GM18867 (cell line): ENCODE results near the gene PAXIP1.

ENCODE experiments used
- ATAC-seq: cut with Tn5 transposase; IDR thresholded peaks from one replicate; pipeline ENCODE4 v1.9.1; 2021; ENCODE audit warnings: mild to moderate bottlenecking, moderate library complexity; ENCODE audit not compliant: unreplicated experiment

PAXIP1 gene

GRCh38 chr7:154996101-154996500, 6.8 kb downstream of the PAXIP1 start:
- ATAC-seq = no peak

GRCh38 chr7:154994996-154995395, 7.9 kb downstream of the PAXIP1 start:
- no peak for ATAC-seq

GRCh38 chr7:154990964-154991540, 11.9 kb downstream of the PAXIP1 start:
- ATAC-seq = no peak

GRCh38 chr7:154987571-154987970, 15.4 kb downstream of the PAXIP1 start:
- no peak for ATAC-seq

GRCh38 chr7:154986200-154986945, 16.6 kb downstream of the PAXIP1 start:
- no peak for ATAC-seq

GRCh38 chr7:154985230-154985629, 17.7 kb downstream of the PAXIP1 start:
- ATAC-seq = no peak

- no peak for ATAC-seq
These were observed 18.2 kb downstream of the PAXIP1 start for GRCh38 chr7:154984601-154985188.

GRCh38 chr7:154978017-154978416, 24.9 kb downstream of the PAXIP1 start:
- no peak for ATAC-seq

GRCh38 chr7:154977250-154977649, 25.7 kb downstream of the PAXIP1 start:
- no peak for ATAC-seq

GRCh38 chr7:154976844-154977243, 26.1 kb downstream of the PAXIP1 start:
- no peak for ATAC-seq

GRCh38 chr7:154975984-154976383, 26.9 kb downstream of the PAXIP1 start:
- no peak for ATAC-seq

GRCh38 chr7:154973381-154973780, 29.5 kb downstream of the PAXIP1 start:
- no peak for ATAC-seq

- no peak for ATAC-seq
These were observed 34.5 kb downstream of the PAXIP1 start for GRCh38 chr7:154968336-154969001.

- no peak for ATAC-seq
These were observed 35.4 kb downstream of the PAXIP1 start for GRCh38 chr7:154967401-154967955.

- no peak for ATAC-seq
These were observed 37.9 kb downstream of the PAXIP1 start for GRCh38 chr7:154965014-154965413.

GRCh38 chr7:154960063-154960790, 42.7 kb downstream of the PAXIP1 start:
- ATAC-seq = no peak

- ATAC-seq = no peak
These were observed 46.5 kb downstream of the PAXIP1 start for GRCh38 chr7:154956427-154956826.

GRCh38 chr7:154953006-154953684, 49.8 kb downstream of the PAXIP1 start:
- ATAC-seq = no peak

- ATAC-seq = no peak
These were observed 52.0 kb downstream of the PAXIP1 start for GRCh38 chr7:154950960-154951359.

GRCh38 chr7:154947604-154948003, 55.3 kb downstream of the PAXIP1 start:
- ATAC-seq = no peak
